ENCODE data around the gene RALGDS.

RALGDS gene

DNA sequence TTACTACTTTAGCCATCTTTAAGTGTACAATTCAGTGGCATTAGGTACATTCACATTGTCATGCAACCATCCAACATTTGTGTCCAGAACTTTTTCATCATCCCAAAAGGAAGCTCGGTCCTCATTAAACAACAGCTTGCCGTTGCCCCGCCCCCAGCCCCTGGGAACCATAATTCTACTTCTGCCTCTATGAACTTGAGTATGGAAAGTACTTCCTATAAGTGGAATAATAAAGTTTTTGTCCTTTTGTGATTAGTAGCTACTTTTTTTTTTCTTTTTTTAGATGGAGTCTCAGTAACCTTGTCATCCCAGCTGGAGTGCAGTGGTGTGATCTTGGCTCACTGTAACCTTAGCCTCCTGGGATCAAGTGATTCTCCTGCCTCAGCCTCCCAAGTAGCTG, 37.7 kb upstream of the RALGDS start:
- Histone ChIP-seq H3K4me3 (ENCODE audit: severe bottlenecking) (no peak overlapping the region), H3K27me3 (ENCODE audit: insufficient read depth, poor library complexity, severe bottlenecking) (peaks cover 7% of the 10 kb centered on the region), H3K27ac (ENCODE audit: poor library complexity, severe bottlenecking) (no peak overlapping the region), H3K4me1 (ENCODE audit: insufficient read depth, poor library complexity, severe bottlenecking) (no peaks in the 10 kb centered on the region), H3K9me3 (ENCODE audit: severe bottlenecking) (no peaks in the 10 kb centered on the region), H3K36me3 (ENCODE audit: low read depth) (no peaks in the 10 kb centered on the region)
- ATAC-seq (ENCODE audit: low read depth) (no peak), DNase-seq (ENCODE audit: low spot score) (no peak)
- TF ChIP-seq, protein P1, sequence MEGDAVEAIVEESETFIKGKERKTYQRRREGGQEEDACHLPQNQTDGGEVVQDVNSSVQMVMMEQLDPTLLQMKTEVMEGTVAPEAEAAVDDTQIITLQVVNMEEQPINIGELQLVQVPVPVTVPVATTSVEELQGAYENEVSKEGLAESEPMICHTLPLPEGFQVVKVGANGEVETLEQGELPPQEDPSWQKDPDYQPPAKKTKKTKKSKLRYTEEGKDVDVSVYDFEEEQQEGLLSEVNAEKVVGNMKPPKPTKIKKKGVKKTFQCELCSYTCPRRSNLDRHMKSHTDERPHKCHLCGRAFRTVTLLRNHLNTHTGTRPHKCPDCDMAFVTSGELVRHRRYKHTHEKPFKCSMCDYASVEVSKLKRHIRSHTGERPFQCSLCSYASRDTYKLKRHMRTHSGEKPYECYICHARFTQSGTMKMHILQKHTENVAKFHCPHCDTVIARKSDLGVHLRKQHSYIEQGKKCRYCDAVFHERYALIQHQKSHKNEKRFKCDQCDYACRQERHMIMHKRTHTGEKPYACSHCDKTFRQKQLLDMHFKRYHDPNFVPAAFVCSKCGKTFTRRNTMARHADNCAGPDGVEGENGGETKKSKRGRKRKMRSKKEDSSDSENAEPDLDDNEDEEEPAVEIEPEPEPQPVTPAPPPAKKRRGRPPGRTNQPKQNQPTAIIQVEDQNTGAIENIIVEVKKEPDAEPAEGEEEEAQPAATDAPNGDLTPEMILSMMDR (IDR thresholded peaks at IDR 0.05; ENCODE audit: poor library complexity, severe bottlenecking) = no peak

DNA sequence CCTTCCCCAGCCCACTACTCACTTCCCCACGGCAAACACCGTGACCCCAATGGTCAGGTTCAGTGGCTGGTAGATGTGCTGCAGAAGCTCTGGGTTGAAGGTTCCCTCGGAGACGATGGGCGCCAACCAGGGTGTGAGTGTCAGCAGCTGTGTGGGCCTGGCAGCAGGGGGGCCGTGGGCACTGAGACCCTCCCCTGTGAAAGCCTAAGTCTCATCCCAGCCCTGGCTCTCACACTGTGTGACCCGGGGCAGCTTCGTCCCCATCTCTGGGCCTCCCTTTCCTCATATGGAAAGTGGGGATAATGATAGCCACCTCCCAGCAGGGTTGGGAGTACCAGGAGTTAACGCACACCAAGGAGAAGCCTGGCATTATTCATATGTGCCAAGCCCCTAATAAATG, 34.1 kb upstream of the RALGDS start:
- H3K4me3 ChIP-seq (ENCODE audit: severe bottlenecking) = no peak overlapping the region
- H3K4me1 ChIP-seq (ENCODE audit: insufficient read depth, poor library complexity, severe bottlenecking) = no peaks in the 10 kb centered on the region
- DNase-seq (ENCODE audit: low spot score) = peak; percentile 29
- H3K27ac ChIP-seq (ENCODE audit: poor library complexity, severe bottlenecking) = no peak overlapping the region
- TF ChIP-seq, protein P1 (IDR thresholded peaks at IDR 0.05; ENCODE audit: poor library complexity, severe bottlenecking) = no peak
- no peaks in the 10 kb centered on the region for H3K9me3 ChIP-seq (ENCODE audit: severe bottlenecking)
- H3K27me3 ChIP-seq (ENCODE audit: insufficient read depth, poor library complexity, severe bottlenecking) = no peaks in the 10 kb centered on the region
- no peak for ATAC-seq (ENCODE audit: low read depth)
- no peaks in the 10 kb centered on the region for H3K36me3 ChIP-seq (ENCODE audit: low read depth)

DNA sequence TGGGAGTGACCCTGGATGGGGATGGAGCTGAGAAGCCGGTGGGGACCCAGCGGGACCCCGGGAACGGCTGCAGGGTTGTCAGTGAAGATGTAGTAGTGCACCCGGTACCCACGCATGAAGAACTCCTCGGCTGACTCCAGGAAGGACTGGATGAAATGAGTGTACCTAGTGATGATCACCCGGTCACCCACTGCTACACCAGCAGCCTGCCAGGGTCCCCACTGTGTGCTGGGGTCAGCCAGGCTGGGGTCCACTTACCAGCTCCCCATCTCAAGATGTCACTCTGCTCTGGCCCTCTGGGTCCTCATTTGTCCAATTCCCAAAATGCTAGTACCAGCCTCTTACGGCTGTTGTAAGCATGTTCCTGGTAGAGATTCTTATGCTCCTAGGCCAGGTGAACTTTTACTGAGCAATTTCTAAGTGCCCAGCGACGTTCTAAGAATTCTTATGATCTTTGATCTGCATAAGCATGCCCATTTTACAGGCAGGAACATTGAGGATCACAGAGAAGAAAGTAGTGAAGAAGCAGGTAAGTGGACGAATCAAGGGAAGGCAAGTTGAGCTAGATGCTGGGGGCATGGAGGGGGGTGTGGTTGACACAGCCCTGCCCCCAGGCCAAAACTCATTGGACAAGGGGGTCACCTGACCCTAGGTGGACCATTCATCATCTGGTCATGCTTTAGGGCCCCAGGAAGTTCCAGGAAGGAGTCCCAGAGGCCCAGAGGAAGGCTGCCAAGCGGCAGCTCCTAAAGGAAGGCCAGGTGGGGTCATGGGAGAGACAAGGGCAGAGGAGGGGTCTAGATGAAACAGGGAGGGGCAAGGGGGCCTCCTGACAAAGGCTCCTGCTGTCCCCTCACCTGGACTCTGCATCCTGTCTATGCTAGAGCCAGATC, 33.3 kb upstream of the RALGDS start:
- Histone ChIP-seq H3K27me3 (ENCODE audit: insufficient read depth, poor library complexity, severe bottlenecking) (no peaks in the 10 kb centered on the region), H3K9me3 (ENCODE audit: severe bottlenecking) (no peaks in the 10 kb centered on the region), H3K36me3 (ENCODE audit: low read depth) (no peaks in the 10 kb centered on the region), H3K4me1 (ENCODE audit: insufficient read depth, poor library complexity, severe bottlenecking) (no peaks in the 10 kb centered on the region), H3K27ac (ENCODE audit: poor library complexity, severe bottlenecking) (no peak overlapping the region), H3K4me3 (ENCODE audit: severe bottlenecking) (no peak overlapping the region)
- ATAC-seq (ENCODE audit: low read depth) (no peak), DNase-seq (ENCODE audit: low spot score) (peak; percentile 49)
- TF ChIP-seq, protein P1 (IDR thresholded peaks at IDR 0.05; ENCODE audit: poor library complexity, severe bottlenecking) = no peak

DNA sequence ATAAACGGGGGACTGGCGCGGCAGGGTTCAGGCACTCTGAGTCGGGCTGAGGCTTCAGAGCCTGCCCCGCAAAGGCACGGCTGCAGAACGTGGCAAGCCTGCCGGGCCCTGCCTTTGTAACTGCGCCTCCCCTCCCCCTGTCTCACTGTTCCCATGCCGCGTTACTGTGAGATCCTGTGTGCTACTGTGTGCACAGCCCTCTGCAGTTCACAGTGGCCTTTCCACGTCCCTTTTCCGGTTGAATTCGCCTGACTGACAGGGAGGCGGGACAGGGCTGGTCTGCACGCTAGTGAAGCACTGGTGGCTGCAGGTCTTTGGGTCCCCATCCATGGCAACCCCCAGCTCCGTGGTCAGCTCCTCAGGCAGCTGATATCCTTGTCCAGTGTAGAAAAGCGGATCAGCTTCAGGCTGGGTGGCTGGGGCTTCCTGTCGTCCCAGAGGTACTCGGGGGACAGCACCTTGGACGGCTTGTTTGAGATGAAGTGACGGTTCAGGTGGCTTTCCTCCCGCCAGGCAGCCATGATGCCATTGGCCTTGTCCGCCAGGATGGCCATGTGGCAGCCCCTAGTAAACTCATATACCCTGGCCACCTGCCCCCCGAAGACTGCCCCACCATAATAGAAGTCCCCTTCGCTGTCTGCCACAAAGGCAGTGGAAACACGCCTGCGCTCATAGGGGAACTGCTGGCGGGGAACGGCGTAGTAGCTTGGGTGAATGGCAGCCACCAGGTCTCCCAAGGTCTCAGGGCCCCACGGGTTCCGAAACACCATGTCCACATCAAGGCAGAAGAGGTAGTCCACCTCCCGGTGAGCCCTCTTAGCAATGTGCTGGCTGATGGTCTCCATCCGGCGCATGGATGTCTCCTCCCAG, 32.4 kb upstream of the RALGDS start:
- DNase-seq (ENCODE audit: low spot score) = peak; percentile 57
- H3K27ac ChIP-seq (ENCODE audit: poor library complexity, severe bottlenecking) = no peak overlapping the region
- H3K4me1 ChIP-seq (ENCODE audit: insufficient read depth, poor library complexity, severe bottlenecking) = no peaks in the 10 kb centered on the region

More for the DNA sequence above, 32.4 kb upstream of the RALGDS start:
- Histone ChIP-seq H3K27me3 (ENCODE audit: insufficient read depth, poor library complexity, severe bottlenecking) (no peaks in the 10 kb centered on the region), H3K36me3 (ENCODE audit: low read depth) (no peaks in the 10 kb centered on the region), H3K4me3 (ENCODE audit: severe bottlenecking) (no peak overlapping the region), H3K9me3 (ENCODE audit: severe bottlenecking) (no peaks in the 10 kb centered on the region)
- TF ChIP-seq, protein P1 (IDR thresholded peaks at IDR 0.05; ENCODE audit: poor library complexity, severe bottlenecking) = no peak
- no peak for ATAC-seq (ENCODE audit: low read depth)

Measured in RWPE2 (cell line).